K562 (cell line): ENCODE results near the gene RPL28. TPM values are rescaled to one million over a fixed set of nuclear protein-coding genes. Genes with fewer than 3 reads are reported as not detected.

Source experiments
- ARID2 ChIP-seq: fragments of 450-650 bp; IDR thresholded peaks from 2 replicates; pipeline ENCODE4 v1.6.1; 2017; ENCODE audit warnings: antibody characterized with exemption, mild to moderate bottlenecking
- ASH1L ChIP-seq: fragments of 450-650 bp; IDR thresholded peaks from 2 replicates; pipeline ENCODE4 v1.6.1; 2018; ENCODE audit warnings: borderline replicate concordance, mild to moderate bottlenecking, low read depth; ENCODE audit not compliant: partially characterized antibody
- CCNT2 ChIP-seq: IDR thresholded peaks from 2 replicates; pipeline ENCODE4 v1.6.1; 2011; ENCODE audit warnings: borderline replicate concordance, low read depth, mild to moderate bottlenecking, moderate library complexity, mixed read lengths, low read length; ENCODE audit not compliant: insufficient read length; ENCODE audit errors: extremely low read depth
- IRF1 ChIP-seq: sonication (generic); formaldehyde crosslinking; IDR thresholded peaks from 2 replicates; pipeline ENCODE4 v1.8.0; 2022; ENCODE audit warnings: missing genetic modification reagents, mild to moderate bottlenecking, borderline replicate concordance
- JUND ChIP-seq, 2 experiments: IDR thresholded peaks; 2 replicates in 1 of 2; 3 replicates in 1 of 2; pipeline ENCODE4 v1.6.1; 2011; ENCODE audit warnings: borderline replicate concordance in 2 of 2, low read depth in 2 of 2, low read length in 2 of 2, improper control_type of control experiment in 1 of 2, missing biosample characterization in 1 of 2, missing genetic modification characterization in 1 of 2, missing genetic modification reagents in 1 of 2
- KAT7 ChIP-seq: sonication (generic); formaldehyde crosslinking; IDR thresholded peaks from 2 replicates; pipeline ENCODE4 v1.8.0; 2022; ENCODE audit warnings: missing genetic modification reagents, mild to moderate bottlenecking, borderline replicate concordance
- MBD1 ChIP-seq: fragments of 250-450 bp; sonication (Bioruptor Pico); IDR thresholded peaks from 2 replicates; pipeline ENCODE4 v1.8.0; 2022; ENCODE audit warnings: inconsistent platforms
- POLR2B ChIP-seq: fragments of 450-650 bp; IDR thresholded peaks from 2 replicates; pipeline ENCODE4 v1.6.1; 2018; ENCODE audit warnings: low read depth; ENCODE audit not compliant: partially characterized antibody
- polyA plus RNA-seq, 8 experiments: library from polyadenylated mRNA; depleted of rRNA in 4 of 8; stranded (reverse) in 5 of 8; unstranded in 3 of 8; fragments of >200 nt; fragmentation: Nextera tagmentation in 2 of 8; fragmentation: Illumina TruSeq in 1 of 8; extraction: Ambion mirVana in 2 of 8; extraction: Trizol in 1 of 8; gene quantifications; 2 replicates each; pipeline versions ENCODE4 v1.2.1 to v1.2.3, GENCODE V29; 2011 to 2014; ENCODE audit warnings: inconsistent platforms in 1 of 8, missing spikeins in 1 of 8
- total RNA-seq, 7 experiments: library from RNA; depleted of rRNA in 6 of 7; stranded (reverse); fragments of >200 nt in 6 of 7; fragmentation: Illumina TruSeq in 2 of 7; extraction: Trizol in 2 of 7; gene quantifications; 2 replicates each; pipeline versions ENCODE4 v1.2.1 to v1.2.3, GENCODE V29; 2011 to 2021; ENCODE audit warnings: low replicate concordance in 1 of 7

RPL28 gene
- total and polyA plus RNA-seq, 9 of the 15 experiments (the other 6 are each of a cell fraction or from before 2014, with no cell fraction given): 124 to 3,106 (median 622) TPM

- TF ChIP-seq MBD1: no peak
- no peak for TF ChIP-seq JUND (IDR thresholded peaks at IDR 0.05; ENCODE audit: borderline replicate concordance, low read depth, low read length)
- TF ChIP-seq JUND (tag; IDR thresholded peaks at IDR 0.05; ENCODE audit: borderline replicate concordance, low read depth, low read length): no peak
- no peak for TF ChIP-seq ASH1L
- peak; percentile 76 for TF ChIP-seq POLR2B
- no peak for TF ChIP-seq IRF1
- no peak for TF ChIP-seq ARID2
- peak; percentile 46 for TF ChIP-seq CCNT2
- TF ChIP-seq KAT7 (CRISPR knock-in tag): peak; percentile 83; the same call in 1 of the 2 replicates
Observed at GRCh38 chr19:55339889-55340783, 45.6 kb upstream of the RPL28 start (continued).
